ENCODE measurements around the gene RSBN1L.

RSBN1L gene

GRCh38 chr7:77811516-77812289, 115.4 kb downstream of the RSBN1L start:
- DNase-seq: no peak

- no peak for DNase-seq
Measured at GRCh38 chr7:77812290-77812685, 116.0 kb downstream of the RSBN1L start.

GRCh38 chr7:77813180-77813579, 116.9 kb downstream of the RSBN1L start:
- no peak for DNase-seq

GRCh38 chr7:77819021-77819420, 122.8 kb downstream of the RSBN1L start:
- no peak for DNase-seq

GRCh38 chr7:77820967-77821366, 124.7 kb downstream of the RSBN1L start:
- no peak for DNase-seq

GRCh38 chr7:77822269-77822668, 126.0 kb downstream of the RSBN1L start:
- no peak for DNase-seq

GRCh38 chr7:77823787-77824186, 127.5 kb downstream of the RSBN1L start:
- no peak for DNase-seq

- no peak for DNase-seq
Measured at GRCh38 chr7:77824636-77825035, 128.4 kb downstream of the RSBN1L start.

- no peak for DNase-seq
Measured at GRCh38 chr7:77825131-77825530, 128.9 kb downstream of the RSBN1L start.

GRCh38 chr7:77826300-77826699, 130.0 kb downstream of the RSBN1L start:
- DNase-seq: no peak

GRCh38 chr7:77827999-77828398, 131.7 kb downstream of the RSBN1L start:
- no peak for DNase-seq

- peak; percentile 10 for DNase-seq
Measured at GRCh38 chr7:77830649-77831355, 134.5 kb downstream of the RSBN1L start.

- peak; percentile 59 for DNase-seq
Measured at GRCh38 chr7:77831481-77831880, 135.2 kb downstream of the RSBN1L start.

GRCh38 chr7:77831953-77832352, 135.7 kb downstream of the RSBN1L start:
- DNase-seq: no peak
